GM18508 (cell line): ENCODE measurements around the gene TADA2A.
"Not testable (repeated sequence)": the region's sequence is repeated elsewhere in the genome, so short reads cannot be mapped to it uniquely, and the experiment has no call there.

Experiments used
- ATAC-seq: cut with Tn5 transposase; IDR thresholded peaks from one replicate; pipeline ENCODE4 v1.9.1; 2021; ENCODE audit warnings: moderate number of reproducible peaks; ENCODE audit not compliant: insufficient read depth, unreplicated experiment

The TADA2A gene

DNA sequence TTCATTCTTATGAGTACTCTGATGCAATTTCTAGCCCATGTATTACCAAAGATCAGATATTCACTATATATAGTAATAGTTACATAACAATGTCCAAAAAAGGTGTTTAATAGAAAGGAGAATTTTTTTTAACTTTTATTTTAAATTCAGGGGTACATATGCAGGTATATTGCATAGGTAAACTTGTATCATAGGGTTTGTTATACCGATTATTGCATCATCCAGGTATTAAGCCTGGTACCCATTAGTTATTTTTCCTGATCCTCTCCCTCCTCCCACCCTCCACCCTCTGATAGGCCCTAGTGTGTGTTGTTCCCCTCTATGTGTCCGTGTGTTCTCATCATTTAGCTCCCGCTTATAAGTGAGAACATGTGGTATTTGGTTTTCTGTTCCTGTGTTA, 51.1 kb downstream of the TADA2A start:
- not testable (repeated sequence) for ATAC-seq

DNA sequence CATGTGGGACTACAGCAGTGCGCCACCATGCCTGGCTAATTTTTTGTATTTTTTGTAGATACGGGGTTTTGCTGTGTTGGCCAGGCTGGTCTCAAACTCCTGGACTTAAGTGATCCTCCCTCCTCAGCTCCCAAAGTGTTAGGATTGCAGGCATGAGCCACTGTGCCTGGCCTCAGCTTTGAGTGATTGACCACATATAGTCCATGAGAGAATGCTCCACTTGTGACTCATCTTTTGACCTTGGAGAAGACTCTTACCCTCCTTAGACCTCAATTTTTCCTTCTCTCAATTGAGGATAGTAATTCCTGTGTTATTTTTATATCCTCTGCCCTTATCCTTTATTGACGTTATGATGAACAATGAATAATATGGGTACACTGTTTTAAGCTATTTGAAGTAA, 52.1 kb downstream of the TADA2A start:
- no peak for ATAC-seq

DNA sequence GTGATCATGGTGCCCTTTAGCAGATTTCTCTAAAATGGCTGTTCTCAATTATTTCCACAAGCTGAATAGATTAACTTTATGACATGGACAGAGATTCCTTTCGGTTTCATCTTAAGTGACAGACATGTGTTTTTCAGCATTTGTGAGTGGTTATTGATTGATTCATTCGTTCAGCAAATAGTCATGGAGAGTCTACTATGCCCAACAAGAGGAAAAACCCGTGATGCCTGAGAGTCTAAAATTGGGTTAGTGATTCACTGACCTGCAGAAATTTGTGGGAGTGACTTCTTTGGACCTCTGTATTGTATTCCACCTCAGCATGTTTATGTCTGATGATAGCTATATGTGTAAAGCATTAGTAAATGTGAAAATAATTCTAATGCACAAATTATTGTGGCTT, 55.0 kb downstream of the TADA2A start:
- no peak for ATAC-seq

DNA sequence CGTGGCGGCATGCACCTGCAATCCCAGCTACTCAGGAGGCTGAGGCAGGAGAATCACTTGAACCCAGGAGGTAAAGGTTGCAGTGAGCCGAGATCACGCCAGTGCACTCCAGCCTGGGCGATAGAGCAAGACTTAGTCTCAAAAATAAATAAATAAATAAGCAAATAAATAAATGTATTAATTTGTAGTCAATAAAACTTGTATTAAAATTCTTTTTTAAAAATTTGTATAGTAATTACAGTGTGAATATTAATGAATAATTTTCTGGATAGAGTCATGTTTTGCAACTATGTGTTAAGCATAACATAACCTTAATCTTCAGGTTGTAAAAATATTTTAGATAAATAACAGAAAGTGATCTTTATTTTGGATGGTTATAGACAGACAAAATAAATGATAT, 55.8 kb downstream of the TADA2A start:
- ATAC-seq: no peak

DNA sequence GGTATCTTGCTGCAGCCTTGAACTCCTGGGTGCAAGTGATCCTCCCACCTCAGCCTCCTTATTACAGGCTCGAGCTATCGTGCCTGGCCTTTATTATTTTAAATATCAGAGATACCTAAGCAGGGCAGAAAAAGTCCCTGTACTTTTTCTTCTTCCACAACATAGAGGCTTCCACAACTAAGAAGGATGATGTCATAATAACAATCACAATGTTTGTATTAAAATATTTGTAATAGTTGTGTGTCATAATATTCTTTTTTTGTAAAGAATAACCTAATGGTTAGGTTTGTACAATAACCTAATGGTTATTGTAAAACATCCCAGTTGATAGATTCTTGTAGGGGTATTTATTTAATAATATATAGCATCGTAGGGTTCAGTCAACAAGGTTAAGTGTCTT, 56.4 kb downstream of the TADA2A start:
- no peak for ATAC-seq

DNA sequence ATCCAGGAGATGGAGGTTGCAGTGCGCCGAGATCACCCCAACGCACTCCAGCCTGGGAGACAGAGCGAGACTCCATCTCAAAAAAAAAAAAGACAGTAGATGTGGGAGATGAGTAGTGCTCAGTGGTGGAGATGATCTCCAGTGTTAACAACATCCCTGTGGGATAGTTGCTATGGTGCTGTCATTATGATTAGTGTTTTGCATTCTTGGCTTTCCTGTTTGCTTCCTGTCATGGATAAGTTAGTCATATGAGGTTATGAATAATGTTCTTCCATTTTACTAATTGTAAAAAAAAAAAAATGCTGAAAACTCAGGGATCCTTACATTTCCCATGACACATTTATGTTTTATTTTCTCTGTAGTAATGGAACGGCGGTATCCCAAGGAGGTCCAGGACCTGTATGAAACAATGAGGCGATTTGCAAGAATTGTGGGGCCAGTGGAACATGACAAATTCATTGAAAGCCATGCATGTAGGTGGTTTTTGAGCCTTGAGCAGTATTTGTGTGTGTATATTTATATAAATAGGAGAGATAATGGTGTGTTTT, 58.5 kb downstream of the TADA2A start:
- no peak for ATAC-seq

DNA sequence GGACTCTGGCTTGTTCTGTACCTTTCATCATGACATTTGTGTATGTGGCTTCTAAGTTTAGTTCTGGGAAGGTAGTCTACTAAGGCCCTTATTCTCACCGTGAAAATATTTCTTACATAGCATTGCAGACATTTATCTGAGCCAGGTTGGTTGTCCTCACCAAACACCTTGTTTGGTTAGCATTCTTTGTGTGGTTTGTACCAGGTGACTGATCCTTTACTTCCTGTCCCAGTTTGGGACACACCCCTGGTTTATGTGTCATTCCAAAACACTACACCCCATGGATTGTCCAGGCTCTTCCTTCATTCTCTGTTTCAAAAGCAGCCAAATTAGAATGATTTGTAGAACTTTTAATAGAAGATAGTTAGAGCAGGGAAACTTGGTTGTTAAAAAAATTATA, 59.8 kb downstream of the TADA2A start:
- ATAC-seq: no peak

DNA sequence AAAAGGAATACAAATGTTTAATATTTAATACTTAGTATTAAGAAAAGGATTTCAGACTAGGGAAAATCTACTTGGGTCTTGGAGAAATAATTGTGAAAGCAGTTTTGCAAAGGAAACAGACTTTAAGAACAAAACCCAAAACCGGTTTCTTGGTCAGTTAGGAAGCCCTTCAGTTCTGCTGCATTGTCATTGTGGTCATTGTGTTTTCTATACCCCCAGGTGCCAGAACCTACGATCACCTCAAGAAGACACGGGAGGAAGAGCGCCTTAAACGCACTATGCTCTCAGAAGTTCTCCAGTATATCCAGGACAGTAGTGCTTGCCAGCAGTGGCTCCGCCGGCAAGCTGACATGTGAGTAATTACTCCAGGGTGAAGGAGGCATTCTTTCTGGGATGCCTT, 63.5 kb downstream of the TADA2A start:
- no peak for ATAC-seq

DNA sequence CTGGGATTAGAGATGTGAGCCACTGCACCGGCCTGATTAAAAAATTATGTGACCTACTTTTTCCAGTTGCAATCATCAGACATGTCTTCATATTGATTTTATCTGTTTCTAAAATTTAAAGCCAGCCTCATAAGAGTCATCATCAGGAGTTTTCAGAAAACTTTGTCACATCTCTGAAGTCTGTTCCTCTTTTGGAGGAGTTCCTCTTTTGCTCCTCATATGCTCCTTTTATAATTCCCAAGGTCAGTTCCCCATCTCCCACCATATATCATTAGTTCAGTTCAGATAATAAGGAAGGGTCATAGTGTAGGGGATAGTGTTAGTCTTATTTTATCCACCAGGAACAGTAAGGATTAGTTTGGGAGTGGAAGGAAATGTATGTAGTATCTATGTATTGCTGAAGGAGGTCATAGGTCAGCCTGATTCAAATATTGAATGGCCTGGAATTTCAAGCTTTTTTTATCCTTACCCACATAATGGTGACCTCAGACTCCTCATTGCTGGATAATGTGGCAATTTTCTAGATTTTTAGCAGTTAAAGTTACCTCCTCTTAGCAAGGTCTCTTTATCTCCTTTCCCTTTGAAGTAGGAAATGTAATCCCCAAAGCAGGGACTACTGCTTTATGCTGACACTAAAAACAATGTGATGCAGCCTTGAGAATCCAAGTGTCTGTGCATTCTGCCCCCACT, 69.2 kb downstream of the TADA2A start:
- ATAC-seq: no peak

DNA sequence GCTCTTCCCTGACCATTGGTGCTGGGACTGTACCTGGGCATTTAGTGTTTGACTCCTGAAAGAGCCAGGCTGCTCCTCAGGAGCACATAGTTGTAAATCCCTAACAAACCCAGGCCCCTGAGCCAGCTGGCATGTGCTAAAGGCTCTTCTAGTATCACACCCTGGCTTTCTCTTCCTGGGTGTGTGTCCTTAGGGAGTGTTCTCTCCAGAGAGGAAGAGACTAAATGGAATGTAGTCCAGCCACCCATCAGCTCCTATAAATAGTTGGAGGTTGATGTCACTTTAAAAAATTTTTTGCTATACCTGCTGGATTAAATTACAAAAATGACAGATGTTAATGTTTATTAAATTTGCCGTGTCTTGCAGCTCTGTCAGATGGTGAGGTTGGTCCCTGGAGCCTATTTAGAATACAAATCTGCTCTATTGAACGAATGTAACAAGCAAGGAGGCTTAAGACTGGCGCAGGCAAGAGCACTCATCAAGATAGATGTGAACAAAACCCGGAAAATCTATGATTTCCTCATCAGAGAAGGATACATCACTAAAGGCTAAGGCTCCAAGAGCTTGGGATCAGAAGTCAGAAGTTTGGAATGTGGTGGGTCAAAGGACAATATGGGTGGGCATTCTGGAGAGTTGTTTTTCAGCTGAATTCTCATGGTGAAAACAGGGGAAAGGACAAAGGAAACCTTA, 69.9 kb downstream of the TADA2A start:
- ATAC-seq: no peak

DNA sequence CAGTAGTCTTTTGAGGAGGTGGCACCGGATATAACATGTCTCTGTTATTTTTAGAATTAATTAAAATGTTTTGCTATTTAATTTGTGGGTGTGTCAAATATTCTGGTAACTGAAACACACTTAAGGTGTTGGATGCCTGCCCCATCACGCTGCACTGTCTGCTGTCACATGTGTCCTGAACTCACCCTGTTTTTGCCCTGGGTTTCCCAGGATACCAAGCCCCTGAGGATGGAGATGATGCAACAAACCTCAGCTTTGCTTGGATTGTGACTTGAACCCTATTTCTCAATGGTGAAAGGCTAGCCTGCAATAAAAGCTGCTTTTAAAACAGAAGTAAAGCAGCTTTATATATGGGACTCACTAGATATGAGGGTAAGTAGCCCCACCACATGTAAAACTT, 71.5 kb downstream of the TADA2A start:
- ATAC-seq: no peak

DNA sequence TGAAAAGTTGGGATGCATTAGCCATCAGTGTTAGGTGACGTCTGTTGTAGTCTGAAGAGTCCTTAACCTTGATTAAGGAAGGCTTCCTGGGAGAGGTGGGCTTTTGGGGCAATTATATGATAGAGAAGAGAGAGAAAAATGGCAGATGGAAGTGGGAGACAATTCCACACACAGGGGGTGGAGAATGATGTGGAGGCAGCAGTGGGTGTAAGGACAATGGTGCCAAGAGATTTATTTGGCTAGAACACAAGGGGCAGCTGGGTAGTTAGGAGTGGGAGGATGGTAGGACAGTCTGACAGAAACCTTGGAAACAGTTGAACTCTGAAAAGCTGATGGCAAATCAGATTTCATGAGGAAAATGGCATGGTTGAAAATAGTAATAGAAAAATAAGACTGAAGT, 72.3 kb downstream of the TADA2A start:
- ATAC-seq: no peak

DNA sequence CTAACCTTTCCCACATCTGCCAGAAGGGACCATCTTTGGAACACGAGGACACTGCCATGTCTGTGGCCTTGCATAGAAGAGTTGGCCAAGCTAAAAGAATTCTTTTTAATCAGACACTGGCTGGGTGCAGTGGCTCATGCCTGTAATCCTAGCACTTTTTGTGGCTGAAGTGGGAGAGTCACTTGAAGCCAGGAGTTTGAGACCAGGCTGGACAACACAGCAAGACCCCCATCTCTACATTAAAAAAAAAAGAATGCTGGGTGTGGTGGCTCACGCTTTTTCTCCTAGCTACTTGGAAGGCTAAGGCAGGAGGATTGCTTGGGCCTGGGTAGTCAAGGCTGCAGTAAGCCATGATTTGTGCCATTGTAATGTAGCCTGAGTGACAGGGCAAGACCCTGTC, 73.7 kb downstream of the TADA2A start:
- no peak for ATAC-seq

DNA sequence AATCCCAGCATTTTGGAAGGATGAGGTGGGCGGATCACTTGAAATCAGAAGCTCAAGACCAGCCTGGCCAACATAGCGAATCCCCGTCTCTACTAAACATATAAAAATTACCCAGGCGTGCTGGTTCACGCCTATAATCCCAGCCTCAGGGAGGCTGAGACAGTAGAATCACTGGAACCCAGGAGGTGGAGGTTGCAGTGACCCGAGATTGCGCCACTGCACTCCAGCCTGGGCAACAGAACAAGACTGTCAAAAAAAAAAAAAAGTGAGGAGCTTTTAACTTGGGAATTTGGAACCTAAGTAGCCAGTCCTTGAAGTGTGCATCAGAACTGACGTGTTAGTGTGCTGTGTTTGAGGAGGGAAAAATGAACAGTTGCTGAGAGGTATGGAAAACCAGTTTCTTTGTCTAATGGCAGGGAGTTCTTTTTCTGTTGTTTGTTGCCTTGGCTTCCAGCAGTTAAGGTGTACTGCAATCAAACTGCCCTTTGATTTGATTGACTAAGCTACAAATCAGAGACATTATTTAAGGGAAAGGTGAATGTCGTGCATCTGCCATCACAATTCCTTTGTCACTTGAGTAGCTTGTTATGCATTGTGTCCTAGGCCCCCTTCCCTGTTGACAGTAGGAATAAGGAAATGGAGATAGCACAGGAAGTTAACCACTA, 74.4 kb downstream of the TADA2A start:
- ATAC-seq: no peak

DNA sequence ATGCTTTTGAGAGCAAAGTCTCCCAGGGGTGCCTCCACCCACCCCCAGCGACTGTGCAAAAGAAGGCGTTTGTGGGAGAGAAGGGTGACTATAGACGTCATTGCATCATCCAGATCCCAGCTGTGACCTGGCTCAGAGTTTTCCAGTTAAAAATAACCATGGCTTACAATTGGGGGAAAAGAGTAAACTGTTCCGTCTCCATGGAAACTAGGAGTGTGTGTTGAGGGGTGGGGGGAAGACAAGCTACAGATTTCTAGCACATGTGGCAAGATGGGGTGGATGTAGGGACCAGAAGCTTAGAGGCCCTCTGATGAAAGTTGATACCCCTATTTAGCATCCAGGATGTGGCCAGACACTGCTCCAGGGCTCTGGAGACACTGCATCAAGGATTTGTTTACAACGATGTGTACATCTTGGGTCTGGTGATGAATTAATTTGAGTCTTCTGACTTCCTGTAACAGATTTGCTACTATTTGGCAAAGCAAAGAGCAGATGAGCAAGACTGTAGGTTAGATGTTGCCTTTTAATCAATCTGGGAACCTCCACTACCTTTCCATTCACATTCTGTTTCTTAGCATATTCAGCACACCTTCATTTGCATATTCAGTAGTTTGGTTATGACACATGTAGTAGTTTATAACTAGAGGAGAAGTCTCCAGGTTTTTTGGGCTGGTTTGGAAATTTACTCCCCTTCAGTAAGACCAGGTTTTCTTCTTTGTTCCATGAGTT, 76.8 kb downstream of the TADA2A start:
- no peak for ATAC-seq

DNA sequence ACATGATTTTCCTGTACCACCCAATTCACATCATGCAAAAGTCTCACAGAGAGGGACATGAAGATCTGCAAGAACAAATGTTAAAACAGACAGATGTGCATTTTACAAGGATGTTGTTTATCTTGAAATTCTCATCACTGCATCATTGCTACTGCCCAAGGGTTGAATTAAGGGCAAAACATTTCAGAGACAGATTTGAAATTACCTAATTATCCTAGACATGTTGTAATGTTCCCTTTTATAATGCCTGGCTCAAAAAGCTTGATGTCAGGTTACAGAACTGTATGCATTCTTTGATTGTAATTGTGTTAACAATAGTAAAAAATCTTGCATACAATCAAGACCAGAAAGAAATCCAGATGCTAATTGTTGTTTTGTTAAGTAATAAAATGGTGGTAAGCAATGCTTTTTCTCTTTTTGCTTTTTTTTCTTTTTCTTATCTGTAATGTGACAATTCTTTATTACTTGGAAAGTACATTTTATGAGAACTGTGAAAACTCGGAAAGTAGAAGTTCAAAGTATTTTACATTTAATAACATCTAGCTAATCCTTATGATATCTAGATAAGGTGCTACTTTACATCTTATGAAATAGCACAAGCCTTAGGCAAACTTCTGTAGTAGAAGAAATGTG, 79.4 kb downstream of the TADA2A start:
- no peak for ATAC-seq

DNA sequence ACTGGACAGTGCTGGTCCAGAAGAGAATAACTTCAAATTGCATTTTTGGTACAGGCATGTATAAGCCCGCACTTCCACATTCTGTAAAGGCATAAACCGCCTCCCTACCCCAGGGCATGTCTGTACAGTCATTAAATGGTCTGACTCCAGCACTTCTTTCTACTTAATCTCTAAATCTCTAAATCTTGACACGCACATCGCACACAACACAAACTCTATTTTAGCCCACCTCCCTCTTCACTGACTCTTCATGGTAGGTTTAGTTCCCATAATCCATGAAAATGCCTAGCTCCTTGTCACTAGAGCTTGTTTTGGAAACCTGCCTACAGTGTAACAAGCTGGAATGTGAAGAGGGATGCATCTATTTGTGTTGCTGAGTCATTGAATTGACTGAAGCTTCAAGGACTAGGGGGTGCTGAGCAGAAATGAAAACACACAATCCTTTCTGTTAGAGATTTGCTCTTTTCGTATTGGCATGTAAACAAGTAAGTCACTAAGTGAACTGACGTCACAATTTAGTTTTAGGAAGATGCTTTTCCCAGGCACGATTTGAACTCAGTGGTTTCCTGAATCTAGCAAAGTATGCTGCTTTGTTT, 81.4 kb downstream of the TADA2A start:
- ATAC-seq: no peak

DNA sequence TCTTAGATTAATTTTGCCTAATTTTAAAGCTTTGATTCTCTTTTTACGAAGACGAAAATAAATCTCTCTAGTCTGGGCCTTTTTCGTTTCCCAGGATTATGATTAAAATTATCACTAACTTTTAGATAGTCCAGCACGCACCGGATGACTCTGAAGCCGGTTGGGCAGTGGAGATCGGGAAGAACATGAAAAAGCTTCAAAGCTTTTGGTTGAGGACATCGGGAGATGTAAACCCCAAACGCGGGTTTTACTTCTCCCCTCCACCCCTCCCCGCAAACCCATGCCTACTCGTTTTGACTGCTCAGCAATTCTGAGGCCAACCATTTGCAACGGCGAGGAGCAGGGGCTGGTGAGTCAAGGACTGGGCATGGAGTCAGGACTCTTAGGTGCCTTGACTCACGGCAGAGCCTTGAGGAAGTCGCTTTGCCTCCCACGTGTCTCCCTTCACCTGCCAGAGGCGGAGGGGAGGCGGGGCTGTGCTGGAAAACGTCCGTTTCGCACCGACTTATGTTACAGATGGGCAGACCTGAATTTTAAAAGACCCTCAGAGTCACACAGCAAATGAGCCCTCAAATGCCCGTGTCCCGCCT, 82.0 kb downstream of the TADA2A start:
- ATAC-seq: no peak

DNA sequence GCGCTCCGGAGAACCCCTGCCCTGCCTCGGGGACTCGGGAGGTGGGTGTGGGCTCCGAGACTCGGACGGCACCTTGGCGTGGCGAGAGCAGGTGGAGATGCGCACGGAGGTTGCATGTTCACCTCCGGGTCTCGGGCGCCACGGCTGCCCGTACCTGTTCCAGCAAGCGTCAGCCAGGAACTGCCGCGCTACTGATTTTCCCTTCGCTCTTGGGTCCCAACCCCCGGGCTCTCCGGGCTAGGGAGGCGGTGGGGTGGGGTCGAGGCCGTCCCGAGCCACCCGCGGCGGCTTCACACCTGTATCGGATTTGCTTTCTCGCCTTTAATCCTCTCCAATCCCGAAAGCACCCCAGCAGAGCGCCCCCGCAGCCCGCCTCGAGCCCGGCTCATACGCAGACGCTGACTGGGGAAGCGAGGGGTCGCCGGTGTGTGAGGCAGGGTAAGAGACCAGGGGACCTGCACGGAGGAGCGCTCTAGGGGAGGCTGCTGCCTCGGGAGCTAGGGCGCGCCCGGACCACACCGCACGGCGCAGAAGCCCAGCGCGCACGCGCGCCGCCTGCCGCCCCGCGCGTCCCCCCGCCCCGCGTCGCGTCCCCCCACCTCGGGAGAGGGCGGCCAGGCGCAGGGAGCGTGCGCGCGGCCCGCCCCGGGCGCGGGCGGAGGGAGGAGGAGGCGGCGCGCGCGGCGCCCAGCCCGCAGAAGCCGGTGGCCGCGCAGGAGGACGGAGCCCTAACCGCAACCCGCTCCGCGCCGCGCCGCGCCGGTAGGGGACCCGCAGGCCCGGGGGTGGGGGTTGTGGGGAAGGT, 82.7 kb downstream of the TADA2A start, which contains the start of gene DUSP14:
Gene DUSP14 (plus strand): TSS at position 695 of the 805 bp plus-strand sequence. CDS start 22,382 bp downstream, outside the sequence.
- ATAC-seq: no peak
